K562 treated with DMSO at 1 percent for 48 hours (cell line): Measurements from ENCODE around the gene ST13. TPM values are rescaled to one million over a fixed set of nuclear protein-coding genes. Genes with fewer than 3 reads are reported as not detected.

Source experiments
- total RNA-seq: library from RNA; unstranded; fragments of 300-600 nt; gene quantifications from 2 replicates; pipeline ENCODE4 v1.2.3, GENCODE V29; 2022; ENCODE audit warnings: low replicate concordance; ENCODE audit errors: extremely low read depth

The ST13 gene
- total RNA-seq, result 992 TPM in 1 of 2 replicates, not detected in the other

GRCh38 chr22:40856513-40857308, at the start of gene ST13, which contains the start of gene XPNPEP3:
Gene ST13 (minus strand): TSS chr22:40856639. CDS start chr22:40856540, 99 bp downstream.
Gene XPNPEP3 (plus strand): TSS chr22:40857148. CDS start chr22:40857182, 34 bp downstream.

DNA sequence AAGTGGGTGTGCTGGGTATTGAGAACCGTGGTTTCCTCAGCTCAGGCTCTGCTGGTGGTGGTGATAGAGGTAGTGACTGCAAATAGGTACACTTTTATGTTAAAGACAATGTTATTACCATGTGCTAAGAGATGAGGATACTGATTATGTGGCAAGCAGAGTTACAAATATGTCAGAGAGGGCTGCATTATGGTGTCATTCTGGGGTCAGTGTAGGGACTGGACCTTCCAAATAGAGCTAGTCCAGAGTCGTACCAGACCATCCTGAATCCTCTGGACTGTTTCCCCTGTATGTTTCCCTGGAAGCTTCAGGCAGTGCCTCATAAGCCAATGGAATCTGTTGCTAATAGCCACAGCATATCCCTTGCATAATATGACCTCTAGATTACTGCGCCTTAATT, 5.6 kb upstream of the ST13 start, which contains the start of gene DNAJB7:
Gene DNAJB7 (minus strand): TSS at position 101 of the 400 bp plus-strand sequence. CDS start 119 bp downstream, outside the sequence.

DNA sequence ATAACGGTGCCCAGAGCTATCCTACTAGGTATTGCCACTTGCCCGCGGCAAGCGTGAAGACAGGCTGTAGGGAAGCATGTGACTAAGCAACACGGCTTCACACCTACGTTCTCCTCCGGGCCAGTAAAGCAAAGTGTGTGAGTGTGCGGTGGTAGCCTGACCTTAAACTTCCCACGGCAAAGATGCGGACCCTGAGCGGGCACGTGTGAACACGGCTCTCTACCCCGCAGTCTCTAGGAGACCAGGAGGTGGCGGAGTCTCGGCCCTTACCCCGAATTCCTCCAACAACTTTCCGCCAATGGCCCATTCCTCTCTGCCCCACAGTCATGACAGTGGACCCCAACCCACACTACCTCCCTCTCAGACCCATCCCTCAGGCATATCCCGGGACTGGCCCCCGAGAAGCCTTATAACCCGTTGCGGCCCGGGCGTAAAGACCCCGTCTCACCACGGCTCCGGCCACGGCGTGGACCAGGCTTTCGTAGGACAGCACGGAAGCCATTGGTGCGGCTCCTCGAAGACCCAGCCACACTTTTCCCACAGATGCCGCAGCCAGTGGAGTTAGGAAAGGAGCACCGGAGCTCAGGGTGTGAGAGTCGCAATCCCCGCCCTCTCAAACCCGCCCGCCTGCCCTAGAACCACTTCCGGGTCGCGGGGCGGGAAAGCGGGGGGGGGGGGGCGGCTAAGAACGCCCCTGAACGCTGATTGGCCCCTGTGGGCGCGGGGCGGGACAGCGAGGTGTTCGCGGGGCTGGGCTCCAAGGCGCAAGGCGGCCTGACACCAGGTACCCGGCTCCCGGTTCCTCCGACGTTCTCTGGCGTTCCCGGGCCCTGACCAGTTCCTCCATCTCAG, 37.5 kb downstream of the ST13 start, which contains the start of gene SLC25A17:
Gene SLC25A17 (minus strand): TSS at position 600 of the 852 bp plus-strand sequence. CDS start 98 bp downstream, at position 502.

Other genes starting within 250 kb of the ST13 start
- gene MRTFA, start 219.9 kb downstream of the ST13 start, total RNA-seq, result not detected in 2 replicates
- not detected in 2 replicates for gene MCHR1, start 177.2 kb downstream of the ST13 start, total RNA-seq
- gene SLC25A17, start 37.3 kb downstream of the ST13 start, total RNA-seq, result not detected in 2 replicates
- gene XPNPEP3, start 509 bp upstream of the ST13 start, total RNA-seq, result not detected in 2 replicates
- not detected in 2 replicates for gene DNAJB7, start 5.5 kb upstream of the ST13 start, total RNA-seq
- not detected in 2 replicates for gene RBX1, start 94.7 kb upstream of the ST13 start, total RNA-seq
- not detected in 2 replicates for gene EP300, start 236.0 kb upstream of the ST13 start, total RNA-seq